ENCODE data around the gene GAS2L1.

DNA sequence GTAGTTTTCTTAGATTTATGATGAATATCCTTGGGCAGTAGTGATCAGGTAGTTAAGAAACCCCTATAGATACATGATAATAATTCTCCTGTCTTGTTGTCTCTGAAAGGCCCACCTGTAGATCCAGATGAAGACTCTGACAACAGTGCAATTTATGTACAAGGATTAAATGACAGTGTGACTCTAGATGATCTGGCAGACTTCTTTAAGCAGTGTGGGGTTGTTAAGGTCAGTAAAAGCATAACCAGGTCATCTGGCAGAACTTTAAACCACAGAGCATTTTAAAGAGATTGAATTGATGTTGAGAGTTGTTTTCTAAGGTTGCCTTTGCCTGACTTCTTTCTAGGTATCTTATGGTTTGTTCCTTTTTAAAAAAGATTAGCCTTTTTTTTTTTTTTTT, 14.1 kb upstream of the GAS2L1 start:
- TF ChIP-seq POLR2A (IDR thresholded peaks at IDR 0.05): no peak
- TF ChIP-seq, protein P1, sequence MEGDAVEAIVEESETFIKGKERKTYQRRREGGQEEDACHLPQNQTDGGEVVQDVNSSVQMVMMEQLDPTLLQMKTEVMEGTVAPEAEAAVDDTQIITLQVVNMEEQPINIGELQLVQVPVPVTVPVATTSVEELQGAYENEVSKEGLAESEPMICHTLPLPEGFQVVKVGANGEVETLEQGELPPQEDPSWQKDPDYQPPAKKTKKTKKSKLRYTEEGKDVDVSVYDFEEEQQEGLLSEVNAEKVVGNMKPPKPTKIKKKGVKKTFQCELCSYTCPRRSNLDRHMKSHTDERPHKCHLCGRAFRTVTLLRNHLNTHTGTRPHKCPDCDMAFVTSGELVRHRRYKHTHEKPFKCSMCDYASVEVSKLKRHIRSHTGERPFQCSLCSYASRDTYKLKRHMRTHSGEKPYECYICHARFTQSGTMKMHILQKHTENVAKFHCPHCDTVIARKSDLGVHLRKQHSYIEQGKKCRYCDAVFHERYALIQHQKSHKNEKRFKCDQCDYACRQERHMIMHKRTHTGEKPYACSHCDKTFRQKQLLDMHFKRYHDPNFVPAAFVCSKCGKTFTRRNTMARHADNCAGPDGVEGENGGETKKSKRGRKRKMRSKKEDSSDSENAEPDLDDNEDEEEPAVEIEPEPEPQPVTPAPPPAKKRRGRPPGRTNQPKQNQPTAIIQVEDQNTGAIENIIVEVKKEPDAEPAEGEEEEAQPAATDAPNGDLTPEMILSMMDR (IDR thresholded peaks at IDR 0.05): no peak
